A549 (cell line): ENCODE measurements around the gene CBY2. TPM values are rescaled to one million over a fixed set of nuclear protein-coding genes. Genes with fewer than 3 reads are reported as not detected.

Experiments used
- ATAC-seq, 2 experiments: fragments of 200-7000 bp in 1 of 2; fragments of >200 bp in 1 of 2; cut with Nextera tagmentation in 1 of 2; cut with Tn5 transposase in 1 of 2; 3 replicates each; pipeline versions ENCODE4 v1.8.0 to v1.9.1; 2018 to 2020; ENCODE audit warnings: mild to moderate bottlenecking in 1 of 2, moderate library complexity in 1 of 2
- CTCF ChIA-PET: fragments of 300-600 bp; sonication (Branson Sonifier 250); formaldehyde crosslinking; extraction: SDS; loops from one replicate; lab custom pipeline; 2021; ENCODE audit warnings: antibody characterized with exemption, inconsistent platforms; lab: Yijun Ruan, JAX
- POLR2A ChIA-PET: fragments of 350-600 bp; formaldehyde crosslinking; extraction: SDS; loops from one replicate; lab custom pipeline; 2021; ENCODE audit warnings: antibody characterized with exemption, inconsistent platforms; lab: Yijun Ruan, JAX
- DNase-seq, 2 experiments: peaks; one replicate each; pipeline versions ENCODE4 v3.0.0 to v3.0.0-alpha.2; 2011 to 2016; ENCODE audit warnings: low read depth in 1 of 2, low spot score in 1 of 2
- FAIRE-seq: peaks from 2 replicates; lab custom pipeline; 2011; peaks lifted over from hg19 to GRCh38; lab: Jason Lieb, UNC
- H3K27ac ChIP-seq, 2 experiments: fragments of >200 bp; sonication (Bioruptor Twin); formaldehyde crosslinking; 3 replicates each; pipeline ENCODE4 v1.5.1; 2016 to 2017
- H3K4me1 ChIP-seq: fragments of >200 bp; sonication (Bioruptor Twin); formaldehyde crosslinking; 3 replicates; pipeline ENCODE4 v1.6.1; 2016
- H3K4me2 ChIP-seq: fragments of >200 bp; sonication (Bioruptor Twin); formaldehyde crosslinking; 3 replicates; pipeline ENCODE4 v1.6.1; 2016
- H3K4me3 ChIP-seq: fragments of >200 bp; sonication (Bioruptor Twin); formaldehyde crosslinking; 3 replicates; pipeline ENCODE4 v1.5.1; 2016
- H3K9me3 ChIP-seq: fragments of >200 bp; sonication (Bioruptor Twin); formaldehyde crosslinking; 3 replicates; pipeline ENCODE4 v1.6.1; 2016
- BHLHE40 ChIP-seq: IDR thresholded peaks from 2 replicates; pipeline ENCODE4 v1.6.1; 2012; ENCODE audit warnings: low read depth, low read length, inconsistent platforms
- CBX2 ChIP-seq: fragments of 200-600 bp; sonication (generic); IDR thresholded peaks from 2 replicates; pipeline ENCODE4 v1.6.1; 2016; ENCODE audit warnings: low read depth, mild to moderate bottlenecking, borderline replicate concordance
- CBX8 ChIP-seq: fragments of 200-600 bp; sonication (generic); IDR thresholded peaks from 2 replicates; pipeline ENCODE4 v1.6.1; 2016
- CEBPB ChIP-seq, 2 experiments: fragments of >200 bp in 1 of 2; sonication (Bioruptor Twin) in 1 of 2; formaldehyde crosslinking in 1 of 2; IDR thresholded peaks; 2 replicates each; pipeline ENCODE4 v1.6.1; 2012 to 2016
- CHD2 ChIP-seq: fragments of 150-350 bp; IDR thresholded peaks from 2 replicates; pipeline ENCODE4 v1.6.1; 2014; ENCODE audit warnings: low read length; ENCODE audit not compliant: partially characterized antibody
- CHD4 ChIP-seq: fragments of 200-600 bp; sonication (generic); IDR thresholded peaks from 2 replicates; pipeline ENCODE4 v1.6.1; 2016; ENCODE audit warnings: antibody characterized with exemption, mild to moderate bottlenecking, borderline replicate concordance
- CTCF ChIP-seq: fragments of >200 bp; sonication (Bioruptor Twin); formaldehyde crosslinking; IDR thresholded peaks from 3 replicates; pipeline ENCODE4 v1.5.1; 2016
- EHF ChIP-seq: fragments of 250-450 bp; sonication (Bioruptor Pico); IDR thresholded peaks from 2 replicates; pipeline ENCODE4 v1.5.0; 2020; ENCODE audit warnings: mild to moderate bottlenecking
- ELK1 ChIP-seq: fragments of 150-350 bp; IDR thresholded peaks from 2 replicates; pipeline ENCODE4 v1.6.1; 2014; ENCODE audit warnings: low read depth, mild to moderate bottlenecking, low read length
- ESRRA ChIP-seq: fragments of 150-350 bp; IDR thresholded peaks from 2 replicates; pipeline ENCODE4 v1.6.1; 2014; ENCODE audit warnings: mild to moderate bottlenecking, low read length, borderline replicate concordance
- FOSB ChIP-seq: fragments of 250-450 bp; sonication (Bioruptor Pico); IDR thresholded peaks from 2 replicates; pipeline ENCODE4 v1.5.0; 2020; ENCODE audit warnings: mild to moderate bottlenecking, moderate library complexity
- FOSL2 ChIP-seq, 2 experiments: fragments of 450-650 bp in 1 of 2; fragments of >200 bp in 1 of 2; sonication (Bioruptor Twin) in 1 of 2; formaldehyde crosslinking; IDR thresholded peaks; 2 replicates each; pipeline versions ENCODE4 v1.5.0 to v1.6.1; 2016 to 2020; ENCODE audit warnings: mild to moderate bottlenecking in 1 of 2, moderate library complexity in 1 of 2
- FOXS1 ChIP-seq: fragments of 250-450 bp; sonication (Bioruptor Pico); IDR thresholded peaks from 2 replicates; pipeline ENCODE4 v1.5.0; 2020; ENCODE audit warnings: mild to moderate bottlenecking, moderate library complexity
- HMGXB4 ChIP-seq: fragments of 250-450 bp; sonication (Bioruptor Pico); IDR thresholded peaks from 2 replicates; pipeline ENCODE4 v1.5.0; 2021; ENCODE audit warnings: mild to moderate bottlenecking, moderate library complexity, borderline replicate concordance
- HOXA7 ChIP-seq: fragments of 250-450 bp; sonication (Bioruptor Pico); IDR thresholded peaks from 2 replicates; pipeline ENCODE4 v1.5.0; 2020; ENCODE audit warnings: mild to moderate bottlenecking, moderate library complexity
- HOXB5 ChIP-seq: fragments of 250-450 bp; sonication (Bioruptor Pico); IDR thresholded peaks from 2 replicates; pipeline ENCODE4 v1.5.0; 2020; ENCODE audit warnings: mild to moderate bottlenecking, moderate library complexity
- JUN ChIP-seq, 2 experiments: fragments of >200 bp; sonication (Bioruptor Twin); formaldehyde crosslinking; IDR thresholded peaks; 2 replicates in 1 of 2; 3 replicates in 1 of 2; pipeline ENCODE4 v1.6.1; 2016 to 2017
- JUNB ChIP-seq: fragments of >200 bp; sonication (Bioruptor Twin); formaldehyde crosslinking; IDR thresholded peaks from 2 replicates; pipeline ENCODE4 v1.6.1; 2016
- KDM5A ChIP-seq: fragments of 200-600 bp; sonication (generic); IDR thresholded peaks from 2 replicates; pipeline ENCODE4 v1.6.1; 2016; ENCODE audit warnings: antibody characterized with exemption, mild to moderate bottlenecking
- MAFK ChIP-seq: fragments of 450-650 bp; IDR thresholded peaks from 2 replicates; pipeline ENCODE4 v1.6.1; 2014; ENCODE audit not compliant: partially characterized antibody
- MAZ ChIP-seq: fragments of 150-350 bp; IDR thresholded peaks from 2 replicates; pipeline ENCODE4 v1.6.1; 2014; ENCODE audit warnings: antibody characterized with exemption, low read depth, low read length, borderline replicate concordance
- NFE2L2 ChIP-seq: fragments of 150-350 bp; conservative IDR thresholded peaks from 2 replicates; pipeline ENCODE4 v1.6.1; 2014; ENCODE audit warnings: low read length
- PBX3 ChIP-seq: IDR thresholded peaks from 2 replicates; pipeline ENCODE4 v1.6.1; 2012
- POLR2AphosphoS2 ChIP-seq: conservative IDR thresholded peaks from 2 replicates; pipeline ENCODE4 v1.6.1; 2012; ENCODE audit warnings: low read length, improper control_type of control experiment, inconsistent platforms
- RAD21 ChIP-seq, 2 experiments: fragments of >200 bp in 1 of 2; sonication (Bioruptor Twin) in 1 of 2; formaldehyde crosslinking in 1 of 2; IDR thresholded peaks in 1 of 2; conservative IDR thresholded peaks in 1 of 2; 2 replicates in 1 of 2; 3 replicates in 1 of 2; pipeline ENCODE4 v1.6.1; 2012 to 2018; ENCODE audit warnings: inconsistent platforms in 1 of 2
- RFX5 ChIP-seq: fragments of 450-650 bp; IDR thresholded peaks from 2 replicates; pipeline ENCODE4 v1.7.1; 2014; ENCODE audit warnings: antibody characterized with exemption, mild to moderate bottlenecking, moderate library complexity
- SMC3 ChIP-seq: fragments of >200 bp; sonication (Bioruptor Twin); formaldehyde crosslinking; IDR thresholded peaks from 3 replicates; pipeline ENCODE4 v1.6.1; 2018; ENCODE audit warnings: inconsistent platforms
- SREBF2 ChIP-seq: fragments of 450-650 bp; IDR thresholded peaks from 2 replicates; pipeline ENCODE4 v1.6.1; 2014; ENCODE audit warnings: mild to moderate bottlenecking, moderate library complexity
- ZC3H11A ChIP-seq: fragments of 450-650 bp; IDR thresholded peaks from 2 replicates; pipeline ENCODE4 v1.6.1; 2014; ENCODE audit warnings: antibody characterized with exemption, mild to moderate bottlenecking
- WGBS: methylation state at CpG from one replicate; pipeline ENCODE4 v1.1.6; 2017; ENCODE audit errors: missing lambda C conversion rate; 5-methylcytosine and 5-hydroxymethylcytosine counted together
- polyA plus RNA-seq, 4 experiments: library from polyadenylated mRNA; depleted of rRNA in 3 of 4; stranded (reverse); fragments of >200 nt; fragmentation: RNase III in 1 of 4; extraction: RNeasy Plus Mini Kit Qiagen cat#74134 plus additional on column Dnase treatment in 1 of 4; gene quantifications; 2 replicates in 3 of 4; 3 replicates in 1 of 4; pipeline ENCODE4 v1.2.3, GENCODE V29; 2011 to 2017

Gene CBY2
- polyA plus RNA-seq, 2 of the 4 experiments (the other 2 are of a cell fraction) = 0.28 TPM; not detected in 1

GRCh38 chr13:45702869-45703391 is 810 bp downstream of the CBY2 start (continued):
- TF ChIP-seq SMC3 (no peak), HOXB5 (CRISPR knock-in tag) (no peak), SREBF2 (no peak)

- DNase-seq (no peak), ATAC-seq (no peak), FAIRE-seq (no peak)
- Histone ChIP-seq H3K9me3 (no peaks in the 10 kb centered on the region), H3K27ac (no peak overlapping the region), H3K4me3 (no peak overlapping the region), H3K4me1 (no peaks in the 10 kb centered on the region), H3K4me2 (no peak overlapping the region)
- TF ChIP-seq CHD2 (no peak), RAD21 (conservative IDR thresholded peaks at IDR 0.05 in 1 of 2, IDR thresholded peaks at IDR 0.05 in 1 of 2) (no peak), CEBPB (IDR thresholded peaks at IDR 0.05) (no peak), RFX5 (no peak), SMC3 (no peak), CHD4 (no peak), HOXB5 (CRISPR knock-in tag) (no peak), MAZ (no peak), JUN (IDR thresholded peaks at IDR 0.05) (no peak), NFE2L2 (no peak), ESRRA (no peak), CBX8 (no peak), HOXA7 (CRISPR knock-in tag) (no peak), BHLHE40 (no peak), FOSB (CRISPR knock-in tag) (no peak), FOSL2 (IDR thresholded peaks at IDR 0.05) (no peak), FOSL2 (CRISPR knock-in tag; IDR thresholded peaks at IDR 0.05) (no peak), JUNB (no peak), FOXS1 (CRISPR knock-in tag) (no peak), KDM5A (no peak), PBX3 (no peak)
- 66% methylated on average over 5 of the region's 9 CpGs for WGBS
- ChIA-PET POLR2A (no interaction called here), CTCF (no interaction called here)
These were observed 2.2 kb downstream of the CBY2 start for GRCh38 chr13:45704211-45704739.

- POLR2A ChIA-PET = no interaction called here
- H3K4me2 ChIP-seq = no peak overlapping the region
- no peak overlapping the region for H3K4me3 ChIP-seq
- no peaks in the 10 kb centered on the region for H3K4me1 ChIP-seq
- no peak overlapping the region for H3K27ac ChIP-seq
- CTCF ChIA-PET = no interaction called here
- no peak for DNase-seq
- H3K9me3 ChIP-seq = no peaks in the 10 kb centered on the region
- no peak for FAIRE-seq
- ATAC-seq = no peak
- WGBS = 9% methylated on average over 7 of the region's 7 CpGs
- TF ChIP-seq ZC3H11A (no peak), CHD2 (no peak), CBX2 (no peak), MAFK (no peak), MAZ (no peak), ELK1 (no peak), CTCF (no peak), EHF (no peak), HOXB5 (CRISPR knock-in tag) (no peak), POLR2AphosphoS2 (no peak), HMGXB4 (CRISPR knock-in tag) (no peak)
These were observed 3.0 kb downstream of the CBY2 start for GRCh38 chr13:45704854-45705695.
